SK-N-SH treated with all-trans-retinoic acid at 6 μM for 48 hours (cell line): Measurements from ENCODE around the gene PWWP2B.

Experiments used
- ARNTL ChIP-seq: fragments of 450-650 bp; formaldehyde crosslinking; IDR thresholded peaks from 2 replicates; pipeline ENCODE4 v1.5.0; 2020; ENCODE audit warnings: low read depth, mild to moderate bottlenecking, moderate library complexity, borderline replicate concordance
- ESRRG ChIP-seq: fragments of 250-450 bp; sonication (Bioruptor Pico); IDR thresholded peaks from 2 replicates; pipeline ENCODE4 v1.6.1; 2021; ENCODE audit warnings: mild to moderate bottlenecking
- GLIS3 ChIP-seq: fragments of 250-450 bp; sonication (Bioruptor Pico); IDR thresholded peaks from 2 replicates; pipeline ENCODE4 v1.5.0; 2020; ENCODE audit warnings: mild to moderate bottlenecking, moderate library complexity
- TCF4 ChIP-seq: fragments of 250-450 bp; sonication (Bioruptor Pico); IDR thresholded peaks from 2 replicates; pipeline ENCODE4 v1.8.0; 2021; ENCODE audit warnings: mild to moderate bottlenecking, moderate library complexity, borderline replicate concordance
- TSHZ2 ChIP-seq: fragments of 250-450 bp; sonication (Bioruptor Pico); IDR thresholded peaks from 2 replicates; pipeline ENCODE4 v1.5.0; 2020; ENCODE audit warnings: mild to moderate bottlenecking, moderate library complexity
- ZC3H10 ChIP-seq: fragments of 250-450 bp; sonication (Bioruptor Pico); IDR thresholded peaks from 2 replicates; pipeline ENCODE4 v1.5.1; 2021; ENCODE audit warnings: mild to moderate bottlenecking, moderate library complexity
- ZFP3 ChIP-seq: fragments of 250-450 bp; sonication (Bioruptor Pico); IDR thresholded peaks from 2 replicates; pipeline ENCODE4 v1.5.0; 2020; ENCODE audit warnings: mild to moderate bottlenecking, moderate library complexity
- ZFP30 ChIP-seq: fragments of 450-650 bp; formaldehyde crosslinking; IDR thresholded peaks from 2 replicates; pipeline ENCODE4 v1.5.0; 2022; ENCODE audit warnings: mild to moderate bottlenecking, moderate library complexity
- ZNF8 ChIP-seq: fragments of 450-650 bp; formaldehyde crosslinking; IDR thresholded peaks from 2 replicates; pipeline ENCODE4 v1.5.0; 2020; ENCODE audit warnings: mild to moderate bottlenecking, moderate library complexity
- TF ChIP-seq, protein P1 (sequence below): fragments of 250-450 bp; sonication (Bioruptor Pico); IDR thresholded peaks from 2 replicates; pipeline ENCODE4 v1.5.1; 2021; ENCODE audit warnings: mild to moderate bottlenecking, moderate library complexity
- TF ChIP-seq, protein P2 (sequence below): fragments of 250-450 bp; sonication (Bioruptor Pico); IDR thresholded peaks from 2 replicates; pipeline ENCODE4 v1.8.0; 2020; ENCODE audit warnings: mild to moderate bottlenecking, moderate library complexity, borderline replicate concordance
- TF ChIP-seq, protein P3 (sequence below): fragments of 250-450 bp; sonication (Bioruptor Pico); IDR thresholded peaks from 2 replicates; pipeline ENCODE4 v1.5.1; 2020; ENCODE audit warnings: low read depth, mild to moderate bottlenecking, moderate library complexity

GRCh38 chr10:132371641-132372081, 25.3 kb upstream of the PWWP2B start:
- TF ChIP-seq, protein P1, sequence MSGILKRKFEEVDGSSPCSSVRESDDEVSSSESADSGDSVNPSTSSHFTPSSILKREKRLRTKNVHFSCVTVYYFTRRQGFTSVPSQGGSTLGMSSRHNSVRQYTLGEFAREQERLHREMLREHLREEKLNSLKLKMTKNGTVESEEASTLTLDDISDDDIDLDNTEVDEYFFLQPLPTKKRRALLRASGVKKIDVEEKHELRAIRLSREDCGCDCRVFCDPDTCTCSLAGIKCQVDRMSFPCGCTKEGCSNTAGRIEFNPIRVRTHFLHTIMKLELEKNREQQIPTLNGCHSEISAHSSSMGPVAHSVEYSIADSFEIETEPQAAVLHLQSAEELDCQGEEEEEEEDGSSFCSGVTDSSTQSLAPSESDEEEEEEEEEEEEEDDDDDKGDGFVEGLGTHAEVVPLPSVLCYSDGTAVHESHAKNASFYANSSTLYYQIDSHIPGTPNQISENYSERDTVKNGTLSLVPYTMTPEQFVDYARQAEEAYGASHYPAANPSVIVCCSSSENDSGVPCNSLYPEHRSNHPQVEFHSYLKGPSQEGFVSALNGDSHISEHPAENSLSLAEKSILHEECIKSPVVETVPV (CRISPR knock-in tag) = no peak
- TF ChIP-seq ZFP3 (no peak), TSHZ2 (CRISPR knock-in tag) (no peak), GLIS3 (CRISPR knock-in tag) (no peak), ESRRG (CRISPR knock-in tag) (no peak), ZFP30 (CRISPR knock-in tag) (no peak), TCF4 (CRISPR knock-in tag) (no peak), ZNF8 (CRISPR knock-in tag) (no peak), ZC3H10 (CRISPR knock-in tag) (no peak), ARNTL (CRISPR knock-in tag) (no peak)
- TF ChIP-seq, protein P2, sequence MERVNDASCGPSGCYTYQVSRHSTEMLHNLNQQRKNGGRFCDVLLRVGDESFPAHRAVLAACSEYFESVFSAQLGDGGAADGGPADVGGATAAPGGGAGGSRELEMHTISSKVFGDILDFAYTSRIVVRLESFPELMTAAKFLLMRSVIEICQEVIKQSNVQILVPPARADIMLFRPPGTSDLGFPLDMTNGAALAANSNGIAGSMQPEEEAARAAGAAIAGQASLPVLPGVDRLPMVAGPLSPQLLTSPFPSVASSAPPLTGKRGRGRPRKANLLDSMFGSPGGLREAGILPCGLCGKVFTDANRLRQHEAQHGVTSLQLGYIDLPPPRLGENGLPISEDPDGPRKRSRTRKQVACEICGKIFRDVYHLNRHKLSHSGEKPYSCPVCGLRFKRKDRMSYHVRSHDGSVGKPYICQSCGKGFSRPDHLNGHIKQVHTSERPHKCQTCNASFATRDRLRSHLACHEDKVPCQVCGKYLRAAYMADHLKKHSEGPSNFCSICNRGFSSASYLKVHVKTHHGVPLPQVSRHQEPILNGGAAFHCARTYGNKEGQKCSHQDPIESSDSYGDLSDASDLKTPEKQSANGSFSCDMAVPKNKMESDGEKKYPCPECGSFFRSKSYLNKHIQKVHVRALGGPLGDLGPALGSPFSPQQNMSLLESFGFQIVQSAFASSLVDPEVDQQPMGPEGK (CRISPR knock-in tag) = no peak
- TF ChIP-seq, protein P3, sequence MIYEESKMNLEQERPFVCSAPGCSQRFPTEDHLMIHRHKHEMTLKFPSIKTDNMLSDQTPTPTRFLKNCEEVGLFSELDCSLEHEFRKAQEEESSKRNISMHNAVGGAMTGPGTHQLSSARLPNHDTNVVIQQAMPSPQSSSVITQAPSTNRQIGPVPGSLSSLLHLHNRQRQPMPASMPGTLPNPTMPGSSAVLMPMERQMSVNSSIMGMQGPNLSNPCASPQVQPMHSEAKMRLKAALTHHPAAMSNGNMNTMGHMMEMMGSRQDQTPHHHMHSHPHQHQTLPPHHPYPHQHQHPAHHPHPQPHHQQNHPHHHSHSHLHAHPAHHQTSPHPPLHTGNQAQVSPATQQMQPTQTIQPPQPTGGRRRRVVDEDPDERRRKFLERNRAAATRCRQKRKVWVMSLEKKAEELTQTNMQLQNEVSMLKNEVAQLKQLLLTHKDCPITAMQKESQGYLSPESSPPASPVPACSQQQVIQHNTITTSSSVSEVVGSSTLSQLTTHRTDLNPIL = no peak
